Measurements from ENCODE around the gene MYT1. TPM values are rescaled to one million over a fixed set of nuclear protein-coding genes. Genes with fewer than 3 reads are reported as not detected.

The MYT1 gene
- total and polyA plus RNA-seq, 2 of the 8 experiments (the other 6 are each of a cell fraction or from before 2014, with no cell fraction given) = 0.63 to 2.0 TPM

- Histone ChIP-seq H3K4me3 (ENCODE audit: extremely low read depth in 1 of 4, insufficient read depth in 2 of 4, low read depth in 3 of 4, low read length in 4 of 4) (peak overlapping the region in 1 of 4 experiments; percentile 98; a peak in 1 of 8 replicates), H3K23ac (ENCODE audit: insufficient read length) (no peak overlapping the region), H2BK15ac (ENCODE audit: low read length) (no peak overlapping the region), H2AFZ (ENCODE audit: low read length) (no peak overlapping the region), H3K9ac (replicated peaks in 1 of 4; ENCODE audit: extremely low read depth in 1 of 4, low read depth in 3 of 4, low read length in 3 of 4) (no peak overlapping the region; a peak in 1 of 7 replicates), H3K9me3 (ENCODE audit: insufficient read depth in 2 of 2, low read depth in 1 of 2, low read length in 1 of 2) (no peaks in the 10 kb centered on the region), H3K4ac (replicated peaks; ENCODE audit: insufficient read length, low read depth, low read length) (no peak overlapping the region), H3K56ac (replicated peaks; ENCODE audit: insufficient read length, low read depth, low read length) (no peak overlapping the region), H3K23me2 (ENCODE audit: low read depth, low read length) (peaks cover 3% of the 10 kb centered on the region; the same call in 1 of the 2 replicates), H2BK120ac (replicated peaks; ENCODE audit: low read depth, low read length) (no peak overlapping the region), H3K27me3 (replicated peaks in 1 of 4; ENCODE audit: control insufficient read depth in 3 of 4, extremely low read depth in 1 of 4, insufficient read depth in 3 of 4, low read length in 3 of 4) (no peaks in the 10 kb centered on the region), H3K4me1 (replicated peaks in 1 of 4; ENCODE audit: control insufficient read depth in 3 of 4, insufficient read depth in 4 of 4, low read length in 3 of 4) (peaks cover 2 to 17% (median 8%) of the 10 kb centered on the region in 4 experiments; a peak in 6 of 7 replicates), H3K79me1 (ENCODE audit: low read depth, low read length) (peaks cover 6% of the 10 kb centered on the region), H4K8ac (ENCODE audit: extremely low read depth, insufficient read depth, low read length) (no peak overlapping the region), H2BK5ac (ENCODE audit: low read depth, low read length) (no peak overlapping the region), H3K14ac (ENCODE audit: insufficient read length) (no peak overlapping the region), H3K79me2 (ENCODE audit: control insufficient read depth in 1 of 2, insufficient read depth in 2 of 2, low read length in 2 of 2) (peaks cover 4 to 44% of the 10 kb centered on the region in 2 experiments; a peak in 3 of 4 replicates), H2BK20ac (ENCODE audit: low read length) (no peak overlapping the region), H3K4me2 (ENCODE audit: insufficient read depth in 1 of 2, low read depth in 2 of 2, low read length in 2 of 2) (peak overlapping the region; percentile 73 to 82; a peak in 2 of 4 replicates), H4K5ac (ENCODE audit: insufficient read length, low read depth, low read length) (no peak overlapping the region), H3K36me3 (ENCODE audit: control insufficient read depth in 2 of 4, insufficient read depth in 4 of 4, low read length in 3 of 4) (peaks cover 0 to 3% (median 0%) of the 10 kb centered on the region in 4 experiments; a peak in 1 of 8 replicates), H4K91ac (replicated peaks; ENCODE audit: insufficient read length, low read length) (no peak overlapping the region), H3K18ac (ENCODE audit: extremely low read depth, low read length) (no peak overlapping the region), H2BK12ac (ENCODE audit: low read depth, low read length) (no peak overlapping the region), H3K27ac (ENCODE audit: low read depth, low read length) (no peak overlapping the region), H4K20me1 (replicated peaks in 1 of 2; ENCODE audit: control insufficient read depth in 1 of 2, insufficient read depth in 2 of 2, low read length in 2 of 2) (peaks cover 2 to 5% of the 10 kb centered on the region in 2 experiments), H2AK5ac (ENCODE audit: low read depth, low read length) (no peak overlapping the region)
- FAIRE-seq (no peak), DNase-seq (ENCODE audit: low read depth in 1 of 2, low spot score in 2 of 2) (peak in 1 of 2 experiments; percentile 14)
- TF ChIP-seq JUND (IDR thresholded peaks at IDR 0.05; ENCODE audit: low read length) = no peak
- TF ChIP-seq TAF7 (optimal IDR thresholded peaks at IDR 0.05; ENCODE audit: borderline replicate concordance, low read depth, low read length) = no peak
- TF ChIP-seq EZH2 (IDR thresholded peaks at IDR 0.05; ENCODE audit: low read depth, low read length, severe bottlenecking) = no peak
- no peak for TF ChIP-seq CEBPB (IDR thresholded peaks at IDR 0.05; ENCODE audit: low read depth, low read length)
- TF ChIP-seq HDAC2 (IDR thresholded peaks at IDR 0.05; ENCODE audit: borderline replicate concordance in 1 of 2, low read depth in 2 of 2, low read length in 2 of 2) = no peak
- ChIA-PET POLR2A (ENCODE audit: partially characterized antibody) (interaction anchor here (0.9 kb wide), 1 partner anchor 8 kb away, joined by 4 read pairs; no protein-coding TSS in a partner anchor), CTCF (ENCODE audit: partially characterized antibody) (interaction anchor here (0.9 to 6.5 kb wide), 4 partner anchors 26 to 137 kb away, joined by 3 to 41 read pairs (median 4); no protein-coding TSS in a partner anchor)
- WGBS, 2 experiments (ENCODE audit: extremely low coverage in 1 of 2, insufficient coverage in 1 of 2, insufficient read length in 1 of 2, insufficient replicate concordance in 2 of 2, low coverage in 1 of 2, low lambda C conversion rate in 2 of 2, missing lambda C conversion rate in 1 of 2) = 90% methylated on average over 13 of the region's 13 CpGs; no CpG with 5 or more reads in 1 of the 2 experiments
These were observed 93.0 kb downstream of the MYT1 start for GRCh38 chr20:64257107-64257757.

Measured in H1 (cell line).